Activated T-cell treated with anti-CD3 and anti-CD28 coated beads for 24 hours (primary cell): ENCODE measurements around the gene UNC93B1.
A peak's percentile ranks its signal among the peaks of the same experiment; 100 is the strongest.

Source experiments
- DNase-seq: peaks from one replicate; pipeline ENCODE4 v3.0.0-alpha.2; 2020; ENCODE audit warnings: low read depth

The UNC93B1 gene

GRCh38 chr11:68003846-68004550 is at the start of gene UNC93B1:
UNC93B1 (minus strand) TSS chr11:68004097; CDS start chr11:68004043, 54 bp downstream.
- DNase-seq: peak; percentile 74

- DNase-seq: no peak
Measured at GRCh38 chr11:68053117-68053516, 49.2 kb upstream of the UNC93B1 start.

GRCh38 chr11:68052137-68052873 is 48.4 kb upstream of the UNC93B1 start:
- no peak for DNase-seq

GRCh38 chr11:68051191-68052136 is 47.6 kb upstream of the UNC93B1 start:
- DNase-seq: no peak

- DNase-seq: no peak
Measured at GRCh38 chr11:68050371-68050841, 46.5 kb upstream of the UNC93B1 start.

GRCh38 chr11:68049509-68050370 is 45.8 kb upstream of the UNC93B1 start:
- DNase-seq: no peak

- no peak for DNase-seq
Measured at GRCh38 chr11:68048681-68049508, 45.0 kb upstream of the UNC93B1 start.

GRCh38 chr11:68047437-68048290 is 43.8 kb upstream of the UNC93B1 start:
- DNase-seq: no peak

GRCh38 chr11:68044898-68045351 is 41.0 kb upstream of the UNC93B1 start:
- no peak for DNase-seq

- DNase-seq: no peak
Measured at GRCh38 chr11:68044145-68044813, 40.4 kb upstream of the UNC93B1 start.

- no peak for DNase-seq
Measured at GRCh38 chr11:68043349-68044144, 39.6 kb upstream of the UNC93B1 start.

GRCh38 chr11:68043029-68043348 is 39.1 kb upstream of the UNC93B1 start:
- DNase-seq: no peak

- no peak for DNase-seq
Measured at GRCh38 chr11:68042219-68043028, 38.5 kb upstream of the UNC93B1 start.

- no peak for DNase-seq
Measured at GRCh38 chr11:68041617-68042218, 37.8 kb upstream of the UNC93B1 start.

- no peak for DNase-seq
Measured at GRCh38 chr11:68040957-68041591, 37.2 kb upstream of the UNC93B1 start.
